ENCODE results near the gene SAMD3. TPM values are rescaled to one million over a fixed set of nuclear protein-coding genes. Genes with fewer than 3 reads are reported as not detected.

The SAMD3 gene
- total RNA-seq, 2 donors from 2014 or later, result 41.3 to 44.8 TPM

GRCh38 chr6:130187335-130188206 lies 35.2 kb downstream of the SAMD3 start:
- Histone ChIP-seq H3K27me3 (ENCODE audit: control insufficient read depth, insufficient read depth, low read length, poor library complexity, severe bottlenecking) (no peaks in the 10 kb centered on the region), H3K9ac (ENCODE audit: extremely low read depth, low read length, poor library complexity, severe bottlenecking) (no peak overlapping the region), H3K9me3 (ENCODE audit: control insufficient read depth, low read length) (peaks cover 29% of the 10 kb centered on the region), H3K4me3 (ENCODE audit: low read length) (no peak overlapping the region), H3K4me1 (ENCODE audit: control insufficient read depth, insufficient read depth, low read length) (no peaks in the 10 kb centered on the region), H3K27ac (ENCODE audit: low read depth, low read length) (no peak overlapping the region), H3K36me3 (ENCODE audit: control insufficient read depth, insufficient read depth, low read length) (peaks cover 10% of the 10 kb centered on the region)
- no peaks in the 10 kb centered on the region for H3K4me1 Mint-ChIP-seq
- peaks cover 47% of the 10 kb centered on the region for H3K9me3 Mint-ChIP-seq
- peaks cover 87% of the 10 kb centered on the region for H3K36me3 Mint-ChIP-seq (ENCODE audit: low read depth)
- TF ChIP-seq CTCF (conservative IDR thresholded peaks at IDR 0.05), result no peak
- no peak overlapping the region for H3K4me3 Mint-ChIP-seq
- no peaks in the 10 kb centered on the region for H3K27me3 Mint-ChIP-seq (ENCODE audit: insufficient read depth)
- 91% methylated on average over 3 of the region's 3 CpGs; no CpG with 5 or more reads in 1 of the 2 experiments for WGBS, 2 experiments (ENCODE audit: insufficient coverage in 1 of 2, insufficient read length in 1 of 2)
- DNase-seq, result no peak
- H3K27ac Mint-ChIP-seq, result no peak overlapping the region

GRCh38 chr6:130185658-130186057 lies 37.1 kb downstream of the SAMD3 start:
- H3K4me3 ChIP-seq (ENCODE audit: low read length), result no peak overlapping the region
- WGBS, 2 experiments (ENCODE audit: insufficient coverage in 1 of 2, insufficient read length in 1 of 2), result 87 to 93% methylated on average over 3 of the region's 3 CpGs
- Mint-ChIP-seq H3K4me1 (no peaks in the 10 kb centered on the region), H3K36me3 (ENCODE audit: low read depth) (peaks cover 84% of the 10 kb centered on the region), H3K9me3 (peaks cover 28% of the 10 kb centered on the region), H3K4me3 (no peak overlapping the region), H3K27ac (no peak overlapping the region), H3K27me3 (ENCODE audit: insufficient read depth) (no peaks in the 10 kb centered on the region)
- peaks cover 11% of the 10 kb centered on the region for H3K36me3 ChIP-seq (ENCODE audit: control insufficient read depth, insufficient read depth, low read length)
- DNase-seq, result no peak
- H3K27ac ChIP-seq (ENCODE audit: low read depth, low read length), result no peak overlapping the region
- H3K9ac ChIP-seq (ENCODE audit: extremely low read depth, low read length, poor library complexity, severe bottlenecking), result no peak overlapping the region
- no peaks in the 10 kb centered on the region for H3K27me3 ChIP-seq (ENCODE audit: control insufficient read depth, insufficient read depth, low read length, poor library complexity, severe bottlenecking)
- no peaks in the 10 kb centered on the region for H3K4me1 ChIP-seq (ENCODE audit: control insufficient read depth, insufficient read depth, low read length)
- peaks cover 10% of the 10 kb centered on the region for H3K9me3 ChIP-seq (ENCODE audit: control insufficient read depth, low read length)
- no peak for TF ChIP-seq CTCF (conservative IDR thresholded peaks at IDR 0.05)

GRCh38 chr6:130183271-130184222 lies 39.2 kb downstream of the SAMD3 start:
- Histone ChIP-seq H3K36me3 (ENCODE audit: control insufficient read depth, insufficient read depth, low read length) (peaks cover 11% of the 10 kb centered on the region), H3K9me3 (ENCODE audit: control insufficient read depth, low read length) (no peaks in the 10 kb centered on the region), H3K27ac (ENCODE audit: low read depth, low read length) (no peak overlapping the region), H3K27me3 (ENCODE audit: control insufficient read depth, insufficient read depth, low read length, poor library complexity, severe bottlenecking) (no peaks in the 10 kb centered on the region), H3K4me3 (ENCODE audit: low read length) (no peak overlapping the region), H3K9ac (ENCODE audit: extremely low read depth, low read length, poor library complexity, severe bottlenecking) (no peak overlapping the region), H3K4me1 (ENCODE audit: control insufficient read depth, insufficient read depth, low read length) (no peaks in the 10 kb centered on the region)
- Mint-ChIP-seq H3K4me1 (peaks cover 7% of the 10 kb centered on the region), H3K27ac (no peak overlapping the region), H3K36me3 (ENCODE audit: low read depth) (peaks cover 76% of the 10 kb centered on the region), H3K9me3 (peaks cover 10% of the 10 kb centered on the region), H3K4me3 (no peak overlapping the region), H3K27me3 (ENCODE audit: insufficient read depth) (no peaks in the 10 kb centered on the region)
- WGBS, 2 experiments (ENCODE audit: insufficient coverage in 1 of 2, insufficient read length in 1 of 2), result 93 to 94% methylated on average over 4 to 9 of the region's 9 CpGs
- TF ChIP-seq CTCF (conservative IDR thresholded peaks at IDR 0.05), result no peak
- no peak for DNase-seq

Measured in endodermal cell (in vitro differentiated cells).